ENCODE data around the gene SPNS2.

GRCh38 chr17:4476017-4476416 is 22.7 kb upstream of the SPNS2 start:
- no peak for TF ChIP-seq MAX (IDR thresholded peaks at IDR 0.05)
- TF ChIP-seq TAF1 (IDR thresholded peaks at IDR 0.05; ENCODE audit: low read depth), result no peak
